ENCODE measurements around the gene USP9X. TPM values are rescaled to one million over a fixed set of nuclear protein-coding genes. Genes with fewer than 3 reads are reported as not detected.

USP9X gene
- 25.8 to 36.2 TPM (median 27.9 TPM) in 5 replicates for total RNA-seq (2022; extraction: Qiagen RNA extraction)

GRCh38 chrX:41084893-41085511, at the start of gene USP9X:
Gene USP9X, plus strand, starts transcription at chrX:41085445. Its CDS starts 38,184 bp downstream, at chrX:41123629.

Other genes starting within 250 kb of the USP9X start
- 159 to 356 TPM (median 191 TPM) in 5 replicates for gene DDX3X, start 248.7 kb downstream of the USP9X start, total RNA-seq (2022; extraction: Qiagen RNA extraction)

Measured in A549 treated with AZD2906 at 1 μM for 4 hours (cell line).